ENCODE data around the gene GLG1.
"Not testable (repeated sequence)": the region's sequence is repeated elsewhere in the genome, so short reads cannot be mapped to it uniquely, and the experiment has no call there.

Gene GLG1

DNA sequence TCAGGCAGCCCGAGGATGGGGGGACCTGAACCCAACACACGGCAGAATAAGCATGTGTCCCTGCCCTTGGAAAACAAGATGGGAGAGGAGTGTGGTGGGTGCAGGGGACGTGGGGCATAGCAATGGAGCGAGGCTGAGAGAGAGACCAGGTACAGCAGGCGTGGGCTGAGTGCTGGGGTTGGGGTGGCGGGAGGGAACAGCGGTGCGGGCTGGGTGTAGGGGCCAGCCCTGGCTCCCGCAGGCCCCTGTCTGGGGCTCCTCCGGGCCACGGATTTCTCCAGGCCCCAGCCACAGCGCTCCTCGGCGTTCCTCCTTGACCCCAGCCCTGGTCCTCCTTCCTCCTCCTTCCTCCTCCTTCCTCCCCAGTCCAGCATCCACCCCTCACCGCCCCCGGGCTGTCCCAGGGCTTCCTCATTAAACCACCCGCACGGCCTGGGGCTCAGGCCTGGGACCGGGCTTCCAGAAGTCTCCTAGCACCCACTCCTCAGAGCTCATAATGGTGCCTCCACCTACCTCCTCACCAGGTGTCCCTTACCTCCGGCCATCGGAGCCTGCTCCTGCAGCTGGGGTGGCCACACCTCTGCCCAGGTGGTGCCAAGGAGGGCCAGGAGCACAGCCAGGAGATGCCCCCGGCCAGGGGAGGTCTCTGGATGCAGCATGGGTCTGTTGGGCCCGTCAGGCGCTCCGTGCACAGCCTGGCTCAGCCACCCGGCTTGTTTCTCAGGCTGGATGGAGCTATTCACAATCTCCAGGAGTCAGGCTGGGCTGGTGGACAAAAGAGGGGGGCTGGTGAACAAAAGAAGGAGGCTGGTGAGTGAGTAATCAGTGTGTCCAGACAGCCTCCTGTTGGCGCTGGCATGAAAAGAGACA is 186.1 kb downstream of the GLG1 start, which contains the start of gene CLEC18B:
TSS of gene CLEC18B (minus strand) at position 867 of the 870 bp plus-strand sequence. CDS start at position 659, 208 bp downstream.
- not testable (repeated sequence) for FAIRE-seq

DNA sequence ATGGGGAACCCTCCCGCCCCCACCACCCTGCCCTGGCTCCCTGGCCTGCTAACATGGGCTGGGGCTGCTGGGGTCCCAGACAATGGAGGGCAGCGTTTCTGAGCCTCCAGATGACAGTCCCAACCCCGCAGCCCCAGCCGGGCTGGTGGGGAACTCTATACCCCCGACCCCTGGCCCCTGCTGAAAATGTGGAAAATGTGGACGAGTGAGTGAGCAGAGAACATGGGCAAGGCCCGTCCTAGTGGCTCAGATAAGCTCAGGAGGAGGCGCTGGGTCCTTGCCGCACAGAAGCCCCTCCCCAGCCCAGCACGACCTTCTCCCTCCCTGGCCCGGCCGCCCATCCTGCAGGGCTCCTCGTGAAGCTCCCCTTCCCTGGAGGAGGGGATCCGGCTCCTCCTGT is 187.1 kb downstream of the GLG1 start:
- DNase-seq (ENCODE audit: extremely low spot score, insufficient read length, low read depth); FAIRE-seq: not testable (repeated sequence)

More for the DNA sequence above, 186.1 kb downstream of the GLG1 start, which contains the start of gene CLEC18B:
- DNase-seq (ENCODE audit: extremely low spot score, insufficient read length, low read depth): not testable (repeated sequence)

DNA sequence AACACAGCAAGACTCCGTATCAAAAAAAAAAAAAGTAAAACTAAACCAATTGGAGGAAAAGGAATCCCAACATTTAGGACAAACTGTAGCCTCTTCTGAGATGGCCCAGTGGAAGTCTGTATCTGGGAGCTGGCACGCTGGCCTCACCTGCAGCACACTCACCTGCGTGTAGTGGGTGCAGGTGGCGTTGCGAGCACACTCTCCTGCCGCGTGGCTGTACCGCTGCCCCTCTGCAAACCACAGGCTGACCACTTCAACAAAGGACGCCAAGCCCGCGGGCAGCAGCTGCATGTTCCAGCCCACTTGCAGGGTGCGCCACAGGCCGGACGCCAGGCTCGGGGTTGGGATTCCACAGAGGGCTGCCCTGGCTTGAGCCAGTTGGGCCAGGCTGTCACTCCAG is 189.0 kb downstream of the GLG1 start:
- not testable (repeated sequence) for FAIRE-seq

DNA sequence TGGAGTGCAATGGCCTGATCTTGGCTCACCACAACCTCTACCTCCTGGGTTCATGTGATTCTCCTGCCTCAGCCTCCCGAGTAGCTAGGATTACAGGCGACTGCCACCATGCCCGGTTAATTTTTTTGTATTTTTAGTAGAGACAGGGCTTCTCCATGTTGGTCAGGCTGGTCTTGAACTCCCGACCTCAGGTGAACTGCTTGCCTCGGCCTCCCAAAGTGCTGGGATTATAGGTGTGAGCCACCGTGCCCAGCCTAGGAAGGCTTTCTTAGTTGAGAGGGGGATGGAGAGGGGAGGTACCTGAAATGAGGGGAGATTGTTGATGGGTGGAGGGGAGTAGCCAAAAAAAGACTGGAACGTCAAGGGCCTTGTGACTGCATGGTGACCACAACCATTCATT is 193.0 kb downstream of the GLG1 start:
- DNase-seq (ENCODE audit: extremely low spot score, insufficient read length, low read depth): not testable (repeated sequence)

More for the DNA sequence above, 189.0 kb downstream of the GLG1 start:
- not testable (repeated sequence) for DNase-seq (ENCODE audit: extremely low spot score, insufficient read length, low read depth)

DNA sequence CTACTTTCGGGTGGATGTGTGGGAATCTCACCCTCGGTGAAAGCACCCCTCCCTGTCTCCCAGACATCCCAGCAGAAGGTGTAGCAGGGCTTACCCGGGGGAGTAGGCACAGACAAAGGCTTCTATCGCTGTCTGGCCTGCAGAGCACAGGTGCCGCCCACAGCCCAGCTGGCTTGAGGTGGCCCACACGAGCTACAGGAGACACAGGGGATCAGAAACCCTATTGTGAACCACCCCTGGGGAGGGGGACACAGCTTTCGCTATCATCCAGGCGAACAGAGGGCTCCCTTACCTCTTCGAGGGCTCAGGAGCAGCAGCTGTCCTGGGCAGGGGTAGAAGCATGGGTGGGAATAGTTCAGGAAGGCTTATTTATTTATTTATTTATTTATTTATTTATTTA is 193.4 kb downstream of the GLG1 start:
- FAIRE-seq; DNase-seq (ENCODE audit: extremely low spot score, insufficient read length, low read depth): not testable (repeated sequence)

More for the DNA sequence above, 193.0 kb downstream of the GLG1 start:
- FAIRE-seq: not testable (repeated sequence)

DNA sequence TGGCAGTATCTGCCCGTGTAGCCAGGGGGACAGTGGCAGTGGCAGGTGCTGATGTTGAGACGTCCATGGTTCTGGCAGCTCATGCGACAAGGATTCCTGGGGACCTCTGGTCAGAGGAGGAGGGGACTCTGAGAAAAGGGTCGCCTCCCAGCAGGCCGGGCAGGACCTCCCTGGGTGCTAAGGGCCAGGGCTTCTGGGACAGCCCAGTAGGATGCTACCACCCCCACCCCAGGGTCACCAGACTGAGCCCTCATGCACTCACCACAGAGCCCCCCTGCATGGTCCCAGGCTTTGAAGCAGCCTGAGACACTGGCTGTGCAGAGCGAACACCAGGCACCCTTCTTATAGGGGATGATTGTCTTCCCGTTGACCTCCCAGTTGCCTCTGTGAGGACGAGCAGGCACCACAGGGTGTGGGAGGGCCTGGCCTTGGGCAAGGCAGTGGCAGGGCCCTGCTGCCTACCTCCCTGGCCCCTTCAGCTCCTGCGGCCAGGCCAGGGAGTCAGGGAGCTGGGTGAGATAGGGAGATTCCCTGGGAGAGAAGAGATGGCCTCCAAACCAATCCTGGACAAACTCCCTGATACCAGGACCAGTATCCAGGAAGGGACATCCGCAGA is 194.0 kb downstream of the GLG1 start:
- not testable (repeated sequence) for FAIRE-seq; DNase-seq (ENCODE audit: extremely low spot score, insufficient read length, low read depth)

DNA sequence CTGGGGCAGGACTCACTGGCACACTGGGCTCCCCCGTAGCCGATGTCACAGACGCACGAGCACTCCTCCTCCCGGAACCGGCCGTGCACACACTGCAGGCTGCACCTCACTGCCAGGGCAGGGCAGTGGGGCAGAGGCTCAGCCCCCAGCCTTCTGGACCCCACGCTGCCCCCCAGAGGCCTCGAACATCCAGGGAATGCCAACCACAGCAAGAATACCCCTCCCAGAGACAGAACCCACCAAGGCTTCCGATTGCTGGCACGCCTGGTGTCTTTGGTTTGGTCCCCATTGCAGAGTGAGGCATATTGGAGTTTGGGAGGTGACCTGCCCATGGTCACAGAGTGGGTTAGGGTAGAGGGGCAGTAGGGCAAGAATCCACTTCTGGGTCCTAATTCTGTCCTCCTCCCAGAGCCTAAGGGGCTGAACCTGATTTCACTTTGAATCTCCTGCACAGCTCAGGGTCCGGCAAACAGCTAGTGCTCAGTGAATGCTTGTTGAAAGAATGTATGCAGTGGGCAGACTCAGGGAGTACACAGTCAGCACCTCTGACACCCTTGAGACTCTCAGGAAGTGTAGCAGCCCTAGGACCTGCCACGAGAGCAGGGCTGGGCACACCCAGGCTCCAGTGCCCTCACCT is 194.7 kb downstream of the GLG1 start:
- not testable (repeated sequence) for DNase-seq (ENCODE audit: extremely low spot score, insufficient read length, low read depth); FAIRE-seq

DNA sequence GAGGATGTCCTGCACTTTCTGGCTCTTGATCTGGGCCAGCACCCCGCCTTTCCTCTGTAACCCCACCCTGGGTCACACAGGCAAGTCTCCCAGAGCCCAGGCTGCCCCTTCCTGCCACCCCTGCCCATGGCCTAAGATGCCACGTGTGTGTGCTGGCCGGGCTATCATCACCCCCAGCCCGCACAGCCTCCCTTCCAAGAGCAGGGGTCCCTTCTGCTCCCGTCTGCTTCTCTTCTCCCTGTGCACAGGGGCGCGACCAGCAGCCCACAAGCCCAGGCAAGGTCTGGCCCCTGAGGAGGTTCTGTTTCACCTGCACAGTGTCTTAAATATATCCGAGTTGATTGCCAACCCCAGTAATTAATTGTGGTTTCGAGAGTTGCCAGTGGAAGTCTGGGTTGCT is 195.9 kb downstream of the GLG1 start:
- FAIRE-seq: not testable (repeated sequence)

DNA sequence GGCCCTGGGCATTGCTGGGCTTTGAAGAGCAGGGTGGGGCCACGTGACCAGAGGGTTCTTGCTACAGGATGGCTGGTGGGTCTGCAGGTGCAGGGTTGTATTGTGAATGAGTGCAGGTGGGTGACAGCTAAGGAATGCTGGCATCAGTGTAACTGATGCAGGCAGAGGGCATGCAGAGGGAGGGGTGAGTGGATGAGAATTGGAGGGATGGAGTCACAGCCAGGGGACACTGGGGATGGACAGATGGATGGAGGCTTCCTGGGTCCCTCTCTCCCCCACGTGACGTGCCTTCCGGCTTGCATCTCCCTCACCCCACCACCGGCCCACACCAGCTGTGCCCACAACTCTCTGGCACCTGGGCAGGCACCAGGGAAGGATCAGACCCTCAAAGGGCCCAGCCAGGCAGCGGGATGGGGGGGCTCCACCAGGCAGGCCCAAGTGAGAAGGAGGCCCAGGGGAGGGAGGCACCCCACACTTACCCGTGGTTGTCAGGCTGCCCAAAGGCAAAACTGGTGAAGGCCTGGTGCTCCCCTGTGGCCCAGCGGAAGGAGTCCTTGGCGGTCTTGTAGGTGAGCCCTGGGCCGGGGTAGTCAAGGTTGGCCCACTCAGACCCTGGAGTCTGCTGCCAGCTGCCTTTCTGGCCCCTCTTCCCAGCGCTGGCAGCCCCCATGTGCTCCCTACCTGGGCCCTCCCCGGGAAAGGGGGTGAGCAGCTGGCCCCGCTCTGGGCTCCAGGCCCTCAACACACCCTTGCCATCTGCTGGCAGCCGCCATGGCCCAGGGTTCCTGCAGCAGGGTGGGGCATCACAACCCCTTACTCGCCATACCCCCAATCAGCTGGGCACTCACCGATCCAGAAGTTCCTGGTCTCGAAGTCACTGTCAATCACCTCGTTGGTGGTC is 196.6 kb downstream of the GLG1 start:
- not testable (repeated sequence) for FAIRE-seq; DNase-seq (ENCODE audit: extremely low spot score, insufficient read length, low read depth)

More for the DNA sequence above, 195.9 kb downstream of the GLG1 start:
- DNase-seq (ENCODE audit: extremely low spot score, insufficient read length, low read depth): not testable (repeated sequence)

DNA sequence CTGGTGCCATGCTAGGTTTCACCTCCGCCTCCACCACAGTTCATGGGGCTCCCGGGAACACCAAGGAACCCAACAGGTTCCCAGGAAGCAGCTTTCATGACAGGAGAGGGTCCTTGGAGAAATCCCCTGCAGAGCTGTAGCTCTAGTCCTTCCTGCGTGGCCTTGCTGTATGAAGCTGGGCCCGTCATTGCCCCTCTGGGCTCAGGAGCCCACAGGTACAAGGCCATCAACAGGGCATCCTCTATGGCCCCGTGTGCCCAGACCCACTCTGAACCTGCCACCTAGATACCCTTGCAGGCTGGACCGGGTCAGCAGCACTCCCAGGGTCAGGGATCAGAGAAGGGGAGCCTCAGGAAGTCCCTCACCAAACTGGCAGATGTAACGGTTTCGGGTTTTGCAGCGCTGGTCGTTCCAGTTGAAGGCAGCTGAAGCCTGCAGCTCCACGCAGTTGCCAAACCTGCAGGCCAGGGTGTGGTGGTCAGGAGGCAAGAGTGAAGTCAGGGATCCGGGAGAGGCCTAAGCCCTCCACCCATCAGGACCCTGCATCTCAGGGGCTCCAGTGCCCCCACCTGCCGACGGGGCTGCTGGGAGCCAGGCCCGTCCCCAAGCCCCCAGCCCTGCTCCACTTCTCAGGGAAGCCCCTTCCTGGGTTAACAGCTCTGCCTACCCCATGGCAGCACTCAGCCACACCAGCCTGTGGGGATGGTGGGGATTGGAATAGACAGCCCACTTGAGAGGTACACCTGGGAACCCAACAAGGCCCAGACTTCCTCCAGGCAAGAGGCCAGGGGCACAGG is 197.5 kb downstream of the GLG1 start:
- FAIRE-seq; DNase-seq (ENCODE audit: extremely low spot score, insufficient read length, low read depth): not testable (repeated sequence)

DNA sequence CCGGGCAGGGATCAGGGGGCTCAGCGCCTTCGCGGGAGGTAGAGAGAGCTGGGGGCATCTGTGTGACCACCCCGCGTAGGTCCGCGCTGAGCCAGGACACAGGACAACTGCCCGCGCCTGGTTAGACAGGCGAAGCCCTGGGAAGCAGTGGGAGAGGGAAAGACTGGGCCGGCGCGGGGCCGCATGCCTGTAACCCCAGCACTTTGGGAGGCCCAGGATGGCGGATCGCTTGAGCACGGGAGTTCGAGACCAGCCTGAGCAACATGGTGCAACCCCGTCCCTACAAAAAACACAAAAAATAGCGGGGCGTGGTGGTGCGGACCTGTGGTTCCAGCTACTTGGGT is 199.6 kb downstream of the GLG1 start:
- DNase-seq (ENCODE audit: extremely low spot score, insufficient read length, low read depth): not testable (repeated sequence)

DNA sequence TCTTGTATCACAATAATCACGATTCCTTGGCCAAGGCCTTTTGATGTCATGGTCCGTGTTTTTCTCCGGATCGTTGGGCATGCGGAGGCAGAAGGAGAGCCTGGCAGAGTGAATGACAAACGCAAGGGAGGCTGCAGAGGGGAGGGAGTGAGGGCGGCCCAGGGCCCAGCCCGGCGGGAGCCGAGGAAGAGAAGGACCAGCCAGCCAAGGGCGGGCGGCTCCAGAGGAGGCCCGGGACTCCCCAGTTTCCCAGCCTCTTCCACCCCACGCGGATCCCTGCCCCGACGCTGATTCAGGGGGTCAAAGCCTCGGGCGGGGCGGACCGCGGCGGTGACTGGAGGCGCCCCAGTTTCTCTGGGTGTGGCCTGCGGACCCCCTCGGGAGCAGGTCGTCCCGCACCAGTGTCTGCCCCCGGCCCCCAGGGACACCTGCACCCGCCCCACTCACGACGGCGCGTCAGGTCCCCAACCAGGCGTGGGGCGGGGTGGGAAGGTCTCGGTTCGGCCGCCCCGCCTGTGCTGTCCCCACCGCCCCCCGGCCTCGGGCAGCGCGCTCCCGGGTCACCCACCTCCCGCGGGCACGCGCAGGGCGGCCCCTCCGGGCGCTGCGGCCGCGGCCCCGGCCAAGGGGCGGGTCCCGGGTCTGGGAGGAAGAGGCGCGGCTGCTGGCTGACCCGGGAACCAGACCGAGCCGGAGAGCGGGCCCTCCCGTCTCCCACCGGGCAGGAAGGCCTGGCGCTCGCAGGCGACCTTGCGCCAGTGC is 200.1 kb downstream of the GLG1 start:
- FAIRE-seq: not testable (repeated sequence)

More for the DNA sequence above, 199.6 kb downstream of the GLG1 start:
- not testable (repeated sequence) for FAIRE-seq

DNA sequence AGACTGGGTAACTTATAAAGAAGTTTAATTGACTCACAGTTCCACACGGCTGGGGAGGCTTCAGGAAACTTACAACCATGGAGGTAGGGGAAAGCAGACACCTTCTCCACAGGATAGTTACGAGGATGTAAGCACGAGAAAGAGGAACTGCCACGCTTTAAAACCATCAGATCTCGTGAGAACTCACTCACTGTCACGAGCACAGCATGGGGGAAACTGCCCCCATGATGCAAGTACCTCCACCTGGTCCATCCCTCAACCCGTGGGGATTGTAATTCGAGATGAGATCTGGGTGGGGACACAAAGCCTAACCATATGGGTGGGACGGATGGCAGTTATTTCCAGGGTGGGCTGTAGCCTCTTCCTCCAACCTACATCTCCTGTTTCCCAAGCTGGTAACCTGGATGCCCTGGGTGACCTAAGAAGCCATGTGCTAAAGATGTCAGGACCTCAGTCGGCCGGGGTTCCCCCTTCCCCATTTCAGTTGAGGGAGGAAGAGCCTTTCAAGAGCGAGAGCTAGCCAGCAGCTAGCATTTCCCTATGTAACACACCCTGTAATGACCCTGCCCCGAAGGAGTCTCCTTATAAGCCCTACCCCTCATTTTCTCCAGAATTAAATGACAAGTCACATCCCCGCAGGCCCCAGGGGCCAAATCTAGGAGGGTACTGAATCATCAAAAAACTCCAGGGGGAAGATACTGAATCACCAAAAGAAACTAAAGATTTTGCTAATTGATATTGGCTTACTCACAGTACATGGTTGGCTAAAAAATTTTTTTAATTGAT is 202.6 kb downstream of the GLG1 start:
- not testable (repeated sequence) for FAIRE-seq; DNase-seq (ENCODE audit: extremely low spot score, insufficient read length, low read depth)

More for the DNA sequence above, 200.1 kb downstream of the GLG1 start:
- not testable (repeated sequence) for DNase-seq (ENCODE audit: extremely low spot score, insufficient read length, low read depth)

DNA sequence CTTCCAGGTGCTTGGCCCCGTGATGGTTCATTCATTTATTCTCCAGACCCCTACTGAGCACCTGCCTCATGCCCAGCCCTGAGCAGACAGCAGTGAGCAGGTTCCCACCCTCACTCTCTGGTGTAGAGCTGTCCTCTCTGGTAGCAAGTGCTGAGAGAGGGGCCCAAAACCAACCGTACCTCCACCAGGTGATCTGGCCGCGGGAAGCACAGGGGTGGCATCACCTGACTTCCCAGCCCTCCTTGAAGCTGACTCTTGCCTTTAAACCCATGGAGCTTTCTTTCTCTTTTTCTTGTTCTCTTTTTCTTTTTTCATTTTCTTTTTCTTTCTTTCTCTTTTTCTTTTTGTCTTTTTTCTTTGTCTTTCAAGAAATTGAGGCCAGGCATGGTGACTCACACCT is 206.7 kb downstream of the GLG1 start:
- not testable (repeated sequence) for DNase-seq (ENCODE audit: extremely low spot score, insufficient read length, low read depth); FAIRE-seq

DNA sequence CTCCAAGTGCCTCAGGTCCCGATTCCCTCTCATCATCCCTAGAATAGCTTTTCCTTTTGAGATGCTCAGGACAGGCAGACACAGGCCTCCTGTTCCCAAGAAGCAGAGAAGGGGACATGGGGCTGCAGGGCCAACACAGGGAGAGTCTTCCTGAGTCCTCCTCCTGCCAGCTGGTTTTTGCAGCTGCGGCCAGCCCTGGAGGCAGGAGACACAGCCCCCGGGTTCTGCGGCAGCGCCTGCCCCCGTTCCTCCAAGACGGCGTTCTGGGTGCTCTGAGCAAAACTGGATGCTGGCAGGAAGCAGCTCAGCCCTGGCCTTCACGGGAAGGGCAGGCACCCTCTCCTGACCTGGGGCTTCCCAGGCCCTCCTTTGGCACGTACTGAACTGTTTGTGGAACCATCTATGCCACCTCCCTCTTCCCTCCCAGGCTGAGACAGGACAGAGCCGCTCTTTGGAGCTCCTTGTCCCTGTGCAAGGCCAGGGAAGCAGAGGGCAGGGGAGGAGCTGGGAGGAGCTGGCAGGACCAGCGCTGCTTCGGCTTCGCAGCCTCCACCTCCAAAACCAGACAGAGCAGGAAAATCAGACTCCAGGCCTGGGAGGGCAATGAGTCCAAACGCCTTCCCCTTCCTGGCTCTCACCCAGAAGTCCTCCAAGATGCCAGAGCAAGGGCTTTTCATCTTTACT is 208.6 kb downstream of the GLG1 start:
- not testable (repeated sequence) for DNase-seq (ENCODE audit: extremely low spot score, insufficient read length, low read depth); FAIRE-seq
